ENCODE results near the gene PTGDS. TPM values are rescaled to one million over a fixed set of nuclear protein-coding genes. Genes with fewer than 3 reads are reported as not detected.
A peak's percentile ranks its signal among the peaks of the same experiment; 100 is the strongest.

The PTGDS gene
- total RNA-seq, 2 experiments from 2014 or later, result not detected

GRCh38 chr9:136972743-136973142 lies 4.6 kb upstream of the PTGDS start:
- CTCF ChIA-PET, result interaction anchor here (0.8 kb wide), 1 partner anchor 22 kb away, joined by 3 read pairs; no protein-coding TSS in a partner anchor
- Mint-ChIP-seq H3K4me3 (no peak overlapping the region), H3K4me1 (ENCODE audit: low read depth) (peaks cover 14% of the 10 kb centered on the region), H3K9me3 (no peaks in the 10 kb centered on the region), H3K27ac (no peak overlapping the region), H3K27me3 (ENCODE audit: low read depth) (no peaks in the 10 kb centered on the region), H3K36me3 (ENCODE audit: low read depth) (no peaks in the 10 kb centered on the region)
- intact Hi-C loops (cut with micrococcal nuclease), result no loop called here
- no peak for DNase-seq

DNA sequence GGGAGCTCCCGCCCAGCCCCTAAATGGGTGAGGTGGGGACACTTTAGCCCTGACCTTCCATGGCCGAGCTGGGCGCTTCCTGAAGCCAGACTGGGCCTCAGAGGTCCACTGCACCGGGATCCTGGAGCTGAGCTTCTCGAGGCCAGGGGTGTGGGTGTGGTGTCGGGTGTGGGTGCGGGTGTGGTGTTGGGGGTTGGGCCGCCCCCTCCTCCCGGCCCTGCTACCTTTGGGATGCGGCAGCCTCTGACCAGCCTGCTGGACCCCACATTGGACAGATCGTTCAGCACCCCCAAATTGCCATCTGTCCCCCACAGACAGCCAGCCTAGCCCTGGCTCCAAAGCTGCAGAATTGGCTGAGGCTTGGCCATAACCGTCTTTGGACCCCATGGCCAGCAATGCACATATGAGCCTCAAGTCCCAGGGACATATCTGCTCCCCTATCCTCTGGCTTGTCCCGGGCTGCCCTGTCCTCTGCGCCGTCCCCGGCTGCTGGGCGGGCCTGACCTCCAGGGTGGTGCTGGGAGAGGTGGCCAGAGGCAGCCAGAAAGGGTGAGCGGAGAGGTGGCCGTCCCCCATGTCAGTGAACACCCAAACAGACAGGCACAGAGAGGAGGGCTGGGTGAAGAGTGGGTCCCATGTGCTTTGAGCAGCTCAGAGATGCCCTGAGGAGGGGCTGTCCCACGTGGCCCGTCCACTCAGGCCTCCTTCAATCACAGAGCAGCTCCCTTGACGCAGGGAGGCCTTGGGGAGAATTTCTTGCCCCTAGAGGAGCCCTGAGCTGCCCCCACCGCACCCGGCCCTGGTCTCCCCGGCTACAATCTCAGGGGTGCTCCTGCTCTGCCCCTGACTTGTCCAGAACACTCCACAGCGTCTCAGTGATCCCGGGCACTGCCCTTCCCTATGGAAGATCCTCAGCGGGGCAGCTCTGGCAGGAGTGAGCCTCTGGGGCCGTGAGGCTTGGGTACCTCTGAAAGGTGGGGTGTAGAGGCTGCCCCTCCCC lies 3.4 kb upstream of the PTGDS start:
- Mint-ChIP-seq H3K27ac (no peak overlapping the region), H3K4me3 (no peak overlapping the region), H3K36me3 (ENCODE audit: low read depth) (no peaks in the 10 kb centered on the region), H3K4me1 (ENCODE audit: low read depth) (peaks cover 14% of the 10 kb centered on the region), H3K9me3 (no peaks in the 10 kb centered on the region), H3K27me3 (ENCODE audit: low read depth) (no peaks in the 10 kb centered on the region)
- no peak for DNase-seq
- CTCF ChIA-PET, result interaction anchor here (0.6 to 3.2 kb wide), 4 partner anchors 26 to 161 kb away, joined by 3 to 14 read pairs (median 6); no protein-coding TSS in a partner anchor
- intact Hi-C loops (cut with micrococcal nuclease), result no loop called here

DNA sequence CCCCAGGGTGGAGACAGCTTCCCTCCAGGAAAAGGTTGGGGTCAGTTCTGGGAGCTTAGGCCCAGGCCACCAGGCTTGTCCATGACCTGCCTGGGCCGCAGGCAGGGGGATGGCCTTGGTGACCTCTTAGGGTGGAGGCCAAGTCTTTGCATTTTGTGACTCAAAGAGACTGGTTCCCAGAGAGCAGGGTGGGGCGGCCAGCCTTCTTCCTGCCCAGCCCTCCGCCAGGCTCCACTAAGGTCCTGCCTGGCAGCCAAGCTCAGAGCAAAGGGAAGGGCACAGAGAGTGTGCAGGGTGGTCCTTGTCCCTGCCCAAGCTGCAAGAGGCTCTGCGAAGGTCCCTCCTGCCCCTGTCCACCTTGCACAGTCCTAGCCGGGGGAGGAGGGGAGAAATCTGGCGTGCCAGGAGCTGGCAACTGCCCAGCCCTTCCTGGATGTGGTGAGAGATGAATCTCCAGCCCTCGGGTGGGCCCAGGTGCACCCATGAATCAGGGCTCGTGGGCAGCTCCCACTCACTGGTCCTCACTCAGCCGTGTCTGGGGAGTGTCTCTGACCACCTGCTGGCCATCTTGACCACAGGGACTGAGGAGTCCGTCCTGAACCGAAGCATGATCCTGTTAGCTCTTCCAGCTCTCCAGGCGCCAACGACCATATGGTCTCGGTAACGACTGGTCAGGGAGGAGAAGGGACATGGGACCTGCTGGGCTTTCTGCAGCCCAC lies 2.3 kb upstream of the PTGDS start:
- intact Hi-C loops (cut with micrococcal nuclease), result no loop called here
- no peak overlapping the region for H3K27ac Mint-ChIP-seq
- no peak overlapping the region for H3K4me3 Mint-ChIP-seq

GRCh38 chr9:136975644-136976043 lies 1.7 kb upstream of the PTGDS start:
- DNase-seq, result peak; percentile 45
- H3K4me3 Mint-ChIP-seq, result no peak overlapping the region
- peaks cover 14% of the 10 kb centered on the region for H3K4me1 Mint-ChIP-seq (ENCODE audit: low read depth)
- H3K36me3 Mint-ChIP-seq (ENCODE audit: low read depth), result no peaks in the 10 kb centered on the region
- intact Hi-C loops (cut with micrococcal nuclease), result no loop called here
- H3K27ac Mint-ChIP-seq, result no peak overlapping the region
- H3K9me3 Mint-ChIP-seq, result no peaks in the 10 kb centered on the region
- CTCF ChIA-PET, result interaction anchor here (3.2 kb wide), 1 partner anchor 59 kb away, joined by 14 read pairs; no protein-coding TSS in a partner anchor
- peaks cover 1% of the 10 kb centered on the region for H3K27me3 Mint-ChIP-seq (ENCODE audit: low read depth)

More for the DNA sequence above, 2.3 kb upstream of the PTGDS start:
- CTCF ChIA-PET, result interaction anchor here (0.6 to 3.2 kb wide), 4 partner anchors 27 to 162 kb away, joined by 3 to 14 read pairs (median 6); no protein-coding TSS in a partner anchor
- Mint-ChIP-seq H3K36me3 (ENCODE audit: low read depth) (no peaks in the 10 kb centered on the region), H3K4me1 (ENCODE audit: low read depth) (peaks cover 14% of the 10 kb centered on the region), H3K9me3 (no peaks in the 10 kb centered on the region), H3K27me3 (ENCODE audit: low read depth) (no peaks in the 10 kb centered on the region)
- no peak for DNase-seq

DNA sequence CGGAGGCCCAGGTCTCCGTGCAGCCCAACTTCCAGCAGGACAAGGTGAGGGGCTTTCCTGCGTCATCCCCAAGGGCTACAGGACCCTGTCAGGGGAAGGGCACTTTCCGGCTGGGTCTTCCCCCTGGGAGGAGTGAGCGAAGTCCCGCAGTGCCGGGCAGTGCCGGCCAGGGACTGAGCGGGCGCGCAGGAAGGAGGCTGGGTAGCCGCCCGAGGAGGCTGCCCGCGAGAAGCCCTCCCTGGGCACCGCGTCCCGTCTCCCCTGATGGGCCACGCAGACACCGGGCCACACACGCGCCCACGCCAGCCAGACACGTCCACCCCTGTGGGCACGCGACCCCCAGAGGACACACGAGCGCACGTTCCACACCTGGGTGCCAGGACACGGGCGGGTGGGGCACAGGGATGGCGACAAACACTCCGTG lies 357 bp downstream of the PTGDS start:
- Mint-ChIP-seq H3K27me3 (ENCODE audit: low read depth) (peaks cover 3% of the 10 kb centered on the region), H3K36me3 (ENCODE audit: low read depth) (no peaks in the 10 kb centered on the region), H3K27ac (no peak overlapping the region), H3K4me1 (ENCODE audit: low read depth) (peaks cover 14% of the 10 kb centered on the region), H3K9me3 (no peaks in the 10 kb centered on the region), H3K4me3 (no peak overlapping the region)
- CTCF ChIA-PET, result interaction anchor here (1.1 kb wide), 1 partner anchor 57 kb away, joined by 4 read pairs; no protein-coding TSS in a partner anchor
- no peak for DNase-seq
- intact Hi-C loops (cut with micrococcal nuclease), result no loop called here

GRCh38 chr9:136978073-136978864 lies 965 bp downstream of the PTGDS start:
- no peak overlapping the region for H3K4me3 Mint-ChIP-seq
- peaks cover 14% of the 10 kb centered on the region for H3K4me1 Mint-ChIP-seq (ENCODE audit: low read depth)
- intact Hi-C loops (cut with micrococcal nuclease), result no loop called here
- no peaks in the 10 kb centered on the region for H3K9me3 Mint-ChIP-seq
- H3K36me3 Mint-ChIP-seq (ENCODE audit: low read depth), result no peaks in the 10 kb centered on the region
- no peak overlapping the region for H3K27ac Mint-ChIP-seq
- peak; percentile 66 for DNase-seq
- H3K27me3 Mint-ChIP-seq (ENCODE audit: low read depth), result peaks cover 7% of the 10 kb centered on the region
- CTCF ChIA-PET, result interaction anchor here (0.6 to 1.1 kb wide), 2 partner anchors 10 to 57 kb away, joined by 3 to 4 read pairs; no protein-coding TSS in a partner anchor

GRCh38 chr9:136978865-136979544 lies 1.7 kb downstream of the PTGDS start:
- CTCF ChIA-PET, result interaction anchor here (1.1 kb wide), 1 partner anchor 56 kb away, joined by 4 read pairs; no protein-coding TSS in a partner anchor
- intact Hi-C loops (cut with micrococcal nuclease), result no loop called here

GRCh38 chr9:136979769-136980587 lies 2.7 kb downstream of the PTGDS start:
- Mint-ChIP-seq H3K4me1 (ENCODE audit: low read depth) (peaks cover 13% of the 10 kb centered on the region), H3K4me3 (no peak overlapping the region), H3K9me3 (no peaks in the 10 kb centered on the region), H3K27me3 (ENCODE audit: low read depth) (peaks cover 15% of the 10 kb centered on the region), H3K27ac (no peak overlapping the region), H3K36me3 (ENCODE audit: low read depth) (no peaks in the 10 kb centered on the region)
- DNase-seq, result no peak
- CTCF ChIA-PET, result interaction anchor here (1.3 kb wide), 1 partner anchor 49 kb away, joined by 3 read pairs; no protein-coding TSS in a partner anchor
- intact Hi-C loops (cut with micrococcal nuclease), result no loop called here

More at GRCh38 chr9:136978865-136979544, 1.7 kb downstream of the PTGDS start:
- DNase-seq, result peak; percentile 30
- H3K4me1 Mint-ChIP-seq (ENCODE audit: low read depth), result peaks cover 14% of the 10 kb centered on the region
- H3K9me3 Mint-ChIP-seq, result no peaks in the 10 kb centered on the region
- H3K27ac Mint-ChIP-seq, result no peak overlapping the region
- H3K27me3 Mint-ChIP-seq (ENCODE audit: low read depth), result peaks cover 12% of the 10 kb centered on the region
- no peak overlapping the region for H3K4me3 Mint-ChIP-seq
- no peaks in the 10 kb centered on the region for H3K36me3 Mint-ChIP-seq (ENCODE audit: low read depth)

DNA sequence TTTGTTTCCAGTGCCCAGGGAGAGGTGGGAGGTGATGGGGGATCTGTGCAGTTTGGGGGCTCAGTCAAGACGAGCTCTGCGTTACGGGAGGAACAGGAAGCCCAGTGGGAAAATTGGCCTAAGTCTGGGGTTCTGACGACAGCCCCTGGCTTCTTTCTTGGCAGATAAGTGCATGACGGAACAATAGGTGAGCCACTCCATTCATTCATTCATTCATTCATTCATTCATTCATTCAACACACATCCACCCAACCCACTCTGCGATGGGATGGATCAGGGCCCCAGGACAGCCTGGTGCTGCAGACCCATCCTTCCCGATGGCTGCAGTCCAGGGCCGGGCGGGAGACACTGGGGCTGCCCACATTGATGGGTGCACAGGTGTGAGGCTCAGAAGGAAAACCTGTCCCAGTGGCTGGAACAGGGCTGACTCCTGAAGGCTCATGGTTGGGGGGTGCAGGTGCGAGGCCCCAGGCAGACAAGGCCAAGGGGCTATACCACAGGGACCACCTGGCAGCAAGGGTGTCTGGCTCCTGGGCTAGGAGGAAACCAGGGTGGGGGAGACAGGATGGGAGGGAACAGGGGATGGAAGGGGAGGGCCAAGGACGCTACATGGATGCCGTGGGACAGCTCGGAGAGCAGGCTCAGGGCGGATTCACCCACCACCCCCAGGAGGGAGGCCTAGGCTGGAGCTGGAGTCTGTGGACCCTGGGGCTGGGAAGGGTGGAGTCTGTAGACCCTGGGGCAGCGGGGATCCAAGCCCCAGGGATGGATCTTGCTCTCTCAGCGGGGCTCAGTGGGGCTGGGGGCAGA lies 3.6 kb downstream of the PTGDS start:
- Mint-ChIP-seq H3K27me3 (ENCODE audit: low read depth) (peaks cover 15% of the 10 kb centered on the region), H3K9me3 (no peaks in the 10 kb centered on the region), H3K4me3 (no peak overlapping the region), H3K36me3 (ENCODE audit: low read depth) (no peaks in the 10 kb centered on the region), H3K4me1 (ENCODE audit: low read depth) (peaks cover 7% of the 10 kb centered on the region), H3K27ac (no peak overlapping the region)
- CTCF ChIA-PET, result interaction anchor here (0.5 to 1.3 kb wide), 3 partner anchors 48 to 306 kb away, joined by 3 to 5 read pairs (median 3); partner anchors contain the start of gene AJM1
- intact Hi-C loops (cut with micrococcal nuclease), result no loop called here
- no peak for DNase-seq

DNA sequence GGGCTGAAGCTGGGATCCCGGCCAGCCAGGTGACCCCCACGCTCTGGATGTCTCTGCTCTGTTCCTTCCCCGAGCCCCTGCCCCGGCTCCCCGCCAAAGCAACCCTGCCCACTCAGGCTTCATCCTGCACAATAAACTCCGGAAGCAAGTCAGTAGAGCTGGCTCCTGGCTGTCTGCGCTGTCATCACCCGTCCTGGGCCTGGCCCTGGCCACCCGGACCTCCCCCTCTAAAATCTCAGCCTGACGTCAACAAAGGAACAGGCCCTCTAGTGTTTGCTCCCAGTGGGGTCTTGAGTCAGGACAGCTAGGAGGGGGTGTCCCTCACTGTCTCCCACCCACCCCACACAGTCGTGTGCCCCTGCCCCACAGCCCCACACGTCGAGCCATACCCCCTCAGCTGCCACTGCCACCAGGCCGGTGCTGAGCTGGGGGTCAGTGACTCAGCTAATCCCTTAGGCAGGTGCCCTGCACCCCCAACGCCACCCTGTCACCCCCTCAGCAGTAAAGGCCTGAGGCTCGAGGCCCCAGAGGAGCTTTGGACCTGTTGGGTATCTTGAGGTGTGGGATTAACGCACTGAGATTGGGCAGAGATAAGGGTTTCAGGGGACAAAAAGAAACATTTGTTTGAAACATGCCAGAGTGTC lies 4.4 kb downstream of the PTGDS start:
- Mint-ChIP-seq H3K9me3 (no peaks in the 10 kb centered on the region), H3K36me3 (ENCODE audit: low read depth) (no peaks in the 10 kb centered on the region), H3K27ac (no peak overlapping the region), H3K4me3 (no peak overlapping the region), H3K27me3 (ENCODE audit: low read depth) (peaks cover 19% of the 10 kb centered on the region), H3K4me1 (ENCODE audit: low read depth) (peaks cover 2% of the 10 kb centered on the region)
- CTCF ChIA-PET, result no interaction called here
- DNase-seq, result no peak
- intact Hi-C loops (cut with micrococcal nuclease), result no loop called here

All from activated naive CD4-positive, alpha-beta T cell treated with anti-CD3 and anti-CD28 coated beads for 36 hours (primary cell).